CD1c-positive myeloid dendritic cell (primary cell): ENCODE results near the gene KRTAP19-2.
"Not testable (repeated sequence)": the region's sequence is repeated elsewhere in the genome, so short reads cannot be mapped to it uniquely, and the experiment has no call there.

Source experiments
- DNase-seq: peaks from one replicate; pipeline ENCODE4 v3.0.0-alpha.2; 2016; ENCODE audit errors: extremely low spot score

Gene KRTAP19-2

GRCh38 chr21:30487336-30487735, at the start of gene KRTAP19-2:
KRTAP19-2 (minus strand) TSS chr21:30487436; CDS start chr21:30487348, 88 bp downstream.
- no peak for DNase-seq

GRCh38 chr21:30518876-30519275, 31.6 kb upstream of the KRTAP19-2 start:
- no peak for DNase-seq

GRCh38 chr21:30515681-30516080, 28.4 kb upstream of the KRTAP19-2 start:
- DNase-seq = no peak

GRCh38 chr21:30505621-30506205, 18.5 kb upstream of the KRTAP19-2 start:
- DNase-seq = not testable (repeated sequence)

- DNase-seq = no peak
Observed at GRCh38 chr21:30502041-30502440, 14.8 kb upstream of the KRTAP19-2 start, which contains the start of gene KRTAP19-5. KRTAP19-5 (minus strand) TSS chr21:30502141; CDS start chr21:30502090, 51 bp downstream.

GRCh38 chr21:30497065-30497464, 9.8 kb upstream of the KRTAP19-2 start, which contains the start of gene KRTAP19-4:
KRTAP19-4 (minus strand) TSS chr21:30497165; CDS start chr21:30497110, 55 bp downstream.
- no peak for DNase-seq

GRCh38 chr21:30491963-30492428, 4.8 kb upstream of the KRTAP19-2 start, which contains the start of gene KRTAP19-3:
KRTAP19-3 (minus strand) TSS chr21:30492013; CDS start chr21:30491957, 56 bp downstream.
- DNase-seq = no peak

GRCh38 chr21:30486180-30486579, 1.1 kb downstream of the KRTAP19-2 start:
- no peak for DNase-seq

- no peak for DNase-seq
Observed at GRCh38 chr21:30482130-30482529, 5.1 kb downstream of the KRTAP19-2 start.

- DNase-seq = no peak
Observed at GRCh38 chr21:30480145-30480544, 7.1 kb downstream of the KRTAP19-2 start, which contains the start of gene KRTAP19-1. KRTAP19-1 (minus strand) TSS chr21:30480367; CDS start chr21:30480317, 50 bp downstream.

- DNase-seq = no peak
Observed at GRCh38 chr21:30479259-30479658, 8.0 kb downstream of the KRTAP19-2 start.

- DNase-seq = no peak
Observed at GRCh38 chr21:30478004-30478403, 9.2 kb downstream of the KRTAP19-2 start.

GRCh38 chr21:30468900-30469714, 18.1 kb downstream of the KRTAP19-2 start:
- no peak for DNase-seq

GRCh38 chr21:30463713-30464112, 23.5 kb downstream of the KRTAP19-2 start:
- DNase-seq = no peak

- DNase-seq = no peak
Observed at GRCh38 chr21:30448514-30448913, 38.7 kb downstream of the KRTAP19-2 start.

- DNase-seq = no peak
Observed at GRCh38 chr21:30447056-30447455, 40.2 kb downstream of the KRTAP19-2 start.

GRCh38 chr21:30444204-30444603, 43.0 kb downstream of the KRTAP19-2 start:
- DNase-seq = no peak

GRCh38 chr21:30443226-30443625, 44.0 kb downstream of the KRTAP19-2 start:
- no peak for DNase-seq

- no peak for DNase-seq
Observed at GRCh38 chr21:30439975-30440374, 47.3 kb downstream of the KRTAP19-2 start, which contains the start of gene KRTAP15-1. KRTAP15-1 (plus strand) TSS chr21:30440275; CDS start chr21:30440328, 53 bp downstream.
